HG02642 (cell line): Measurements from ENCODE around the gene RPL22L1.
"Not testable (repeated sequence)": the region's sequence is repeated elsewhere in the genome, so short reads cannot be mapped to it uniquely, and the experiment has no call there.

ENCODE experiments used
- ATAC-seq: cut with Tn5 transposase; IDR thresholded peaks from one replicate; pipeline ENCODE4 v1.9.1; 2021; ENCODE audit warnings: mild to moderate bottlenecking; ENCODE audit not compliant: unreplicated experiment, poor library complexity

RPL22L1 gene

GRCh38 chr3:170884109-170884930, 14.3 kb upstream of the RPL22L1 start:
- ATAC-seq, result not testable (repeated sequence)

DNA sequence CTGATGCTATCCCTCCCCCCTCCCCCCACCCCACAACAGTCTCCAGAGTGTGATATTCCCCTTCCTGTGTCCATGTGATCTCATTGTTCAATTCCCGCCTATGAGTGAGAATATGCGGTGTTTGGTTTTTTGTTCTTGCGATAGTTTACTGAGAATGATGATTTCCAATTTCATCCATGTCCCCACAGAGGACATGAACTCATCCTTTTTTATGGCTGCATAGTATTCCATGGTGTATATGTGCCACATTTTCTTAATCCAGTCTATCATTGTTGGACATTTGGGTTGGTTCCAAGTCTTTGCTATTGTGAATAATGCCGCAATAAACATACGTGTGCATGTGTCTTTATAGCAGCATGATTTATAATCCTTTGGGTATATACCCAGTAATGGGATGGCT, 8.7 kb upstream of the RPL22L1 start:
- not testable (repeated sequence) for ATAC-seq

DNA sequence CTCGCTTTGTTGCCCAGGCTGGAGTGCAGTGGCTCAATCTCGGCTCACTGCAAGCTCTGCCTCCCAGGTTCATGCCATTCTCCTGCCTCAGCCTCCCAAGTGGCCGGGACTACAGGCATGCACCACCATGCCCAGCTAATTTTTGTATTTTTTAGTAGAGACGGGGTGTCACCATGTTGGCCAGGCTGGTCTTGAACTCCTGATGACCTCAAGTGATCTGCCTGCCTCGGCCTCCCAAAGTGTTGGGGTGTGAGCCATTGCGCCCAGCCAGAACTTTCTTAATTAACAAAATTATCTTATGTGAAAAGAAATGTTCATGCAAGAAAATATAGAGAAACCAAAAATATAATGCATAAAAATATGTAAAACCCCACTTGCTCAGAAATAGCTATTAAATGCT, 7.3 kb upstream of the RPL22L1 start:
- not testable (repeated sequence) for ATAC-seq

DNA sequence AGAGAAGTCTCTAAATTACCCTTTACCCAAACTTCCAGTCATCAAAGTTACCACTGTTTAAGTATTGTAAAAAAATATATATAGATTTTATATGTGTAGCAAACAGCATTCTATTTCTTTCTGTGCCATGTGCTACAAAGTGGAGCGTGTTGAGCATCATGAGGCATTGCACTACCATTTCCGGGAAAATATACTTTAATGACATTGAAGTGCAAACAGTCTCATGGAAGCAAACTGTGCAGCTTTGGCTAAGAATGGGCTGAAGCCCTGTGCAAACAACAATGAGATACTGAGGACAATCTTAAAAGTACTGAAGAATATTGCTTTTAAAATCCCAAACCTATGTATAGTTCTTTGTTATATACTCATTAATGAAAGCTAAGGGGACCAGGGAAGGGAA, 6.5 kb upstream of the RPL22L1 start:
- ATAC-seq, result no peak

GRCh38 chr3:170869239-170869590, 780 bp downstream of the RPL22L1 start:
- no peak for ATAC-seq

DNA sequence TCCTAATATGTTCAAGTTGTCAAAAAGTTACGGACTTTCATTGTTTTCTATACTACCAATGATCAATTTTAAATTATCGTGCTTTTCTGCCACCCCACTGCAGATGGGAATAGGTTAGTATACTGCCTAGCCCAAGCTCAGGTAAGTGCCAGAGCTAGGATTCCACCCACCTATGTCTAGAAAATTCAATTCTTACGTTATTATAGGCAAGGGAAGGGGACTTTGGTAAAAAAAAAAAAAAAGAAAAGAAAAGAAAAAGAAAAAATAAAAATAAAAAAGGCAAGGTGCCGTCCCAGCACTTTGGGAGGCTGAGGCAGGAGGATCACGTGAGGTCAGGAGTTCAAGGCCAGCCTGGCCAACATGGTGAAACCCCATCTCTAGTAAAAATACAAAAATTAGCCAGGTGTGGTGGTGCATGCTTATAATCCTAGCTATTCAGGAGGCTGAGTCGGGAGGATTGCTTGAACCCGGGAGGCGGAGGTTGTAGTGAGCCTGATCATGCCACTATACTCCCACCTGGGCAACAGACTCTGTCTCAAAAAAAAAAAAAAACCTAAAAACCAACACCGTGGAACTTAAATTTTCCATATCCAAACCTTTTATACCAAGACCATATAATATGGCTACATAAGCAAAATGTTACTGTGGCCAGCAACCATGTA, 1.3 kb downstream of the RPL22L1 start:
- no peak for ATAC-seq

DNA sequence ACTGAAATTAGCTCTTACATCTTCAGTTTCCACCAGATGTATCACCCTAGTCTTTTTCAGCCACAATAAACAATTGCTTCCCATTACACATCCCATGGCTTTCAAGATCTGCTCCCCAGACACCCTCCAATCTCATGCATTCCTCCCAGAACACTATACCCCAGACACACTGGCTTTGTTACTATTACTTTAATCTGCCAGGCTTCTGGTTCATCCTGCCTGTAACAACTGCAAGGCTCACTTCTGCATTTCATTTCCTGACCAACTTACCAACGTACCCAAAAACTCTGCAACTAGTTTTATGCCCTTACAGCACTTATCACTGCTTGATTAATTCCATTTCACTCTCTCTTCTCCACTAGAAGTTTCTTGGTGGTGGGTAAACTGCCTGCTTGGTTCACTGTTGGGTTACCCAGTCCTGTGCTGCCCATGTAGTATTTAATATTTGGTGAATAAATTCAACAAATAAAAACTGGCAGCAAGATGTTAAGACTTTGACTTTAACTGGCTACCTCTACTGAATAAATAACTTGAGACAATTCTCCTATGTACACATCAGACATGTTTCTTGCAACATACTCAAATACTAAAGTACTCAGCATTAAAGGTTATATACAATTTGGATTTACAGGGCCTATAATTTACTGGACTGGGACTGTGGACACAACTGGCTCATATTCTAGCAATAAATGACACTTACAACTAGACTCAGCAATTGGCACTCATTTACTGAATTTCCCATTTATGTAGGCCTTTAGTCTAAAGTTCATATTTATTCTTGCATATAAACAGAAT, 2.7 kb downstream of the RPL22L1 start:
- no peak for ATAC-seq

- ATAC-seq, result no peak
Measured at GRCh38 chr3:170866499-170866898, 3.5 kb downstream of the RPL22L1 start.

- ATAC-seq, result no peak
Measured at GRCh38 chr3:170865209-170866094, 4.5 kb downstream of the RPL22L1 start.

- no peak for ATAC-seq
Measured at GRCh38 chr3:170864525-170865208, 5.3 kb downstream of the RPL22L1 start.

- no peak for ATAC-seq
Measured at GRCh38 chr3:170863816-170864215, 6.2 kb downstream of the RPL22L1 start.

GRCh38 chr3:170862618-170863374, 7.2 kb downstream of the RPL22L1 start:
- no peak for ATAC-seq

GRCh38 chr3:170858599-170858998, 11.4 kb downstream of the RPL22L1 start:
- ATAC-seq, result no peak

GRCh38 chr3:170852324-170852723, 17.7 kb downstream of the RPL22L1 start:
- ATAC-seq, result no peak

- ATAC-seq, result no peak
Measured at GRCh38 chr3:170848292-170848917, 21.6 kb downstream of the RPL22L1 start.

DNA sequence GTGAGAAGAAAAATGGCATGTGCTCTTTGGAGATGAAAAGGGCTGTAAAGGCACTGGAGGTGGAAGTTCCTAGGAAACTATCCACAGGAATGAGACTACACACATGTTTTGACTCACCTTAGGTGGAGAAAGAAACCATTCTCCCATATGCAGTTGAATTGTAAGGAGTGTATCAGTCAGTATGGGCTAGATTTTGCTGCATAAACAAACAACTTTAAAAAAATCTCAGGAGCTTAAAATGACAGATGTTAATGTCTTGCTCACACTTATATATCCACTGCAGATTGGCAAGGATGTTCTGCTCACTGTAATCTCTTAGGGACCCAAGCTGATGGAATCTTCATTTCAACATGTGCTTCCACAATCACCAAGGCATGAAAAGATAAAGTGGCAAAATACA, 25.6 kb downstream of the RPL22L1 start:
- ATAC-seq, result no peak

DNA sequence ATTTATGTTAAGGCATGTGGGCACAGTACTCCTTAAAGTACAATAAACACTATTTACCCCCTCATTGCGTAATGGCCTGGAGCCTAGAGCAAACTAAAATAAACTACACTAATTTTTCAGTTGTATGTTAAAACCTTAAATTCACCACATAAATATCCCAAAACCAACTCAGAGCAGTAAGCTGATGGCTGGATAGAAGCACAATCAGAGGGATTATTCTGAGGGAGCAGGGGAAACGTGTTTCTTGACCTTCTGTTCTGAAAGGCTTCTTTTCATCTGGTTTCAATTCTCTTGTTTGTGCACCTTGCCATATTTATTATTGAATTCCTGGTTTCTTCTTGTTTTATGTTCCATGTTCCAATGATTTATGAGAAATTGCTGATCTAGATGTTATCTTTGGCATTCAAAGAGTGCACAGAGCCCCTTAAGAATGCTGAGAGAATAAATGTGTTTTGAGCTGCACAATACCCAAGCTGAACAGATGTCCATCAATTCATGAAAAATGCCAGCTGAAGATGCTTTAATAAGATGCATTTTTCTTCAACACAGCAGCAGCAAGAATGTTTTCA, 29.6 kb downstream of the RPL22L1 start:
- no peak for ATAC-seq

DNA sequence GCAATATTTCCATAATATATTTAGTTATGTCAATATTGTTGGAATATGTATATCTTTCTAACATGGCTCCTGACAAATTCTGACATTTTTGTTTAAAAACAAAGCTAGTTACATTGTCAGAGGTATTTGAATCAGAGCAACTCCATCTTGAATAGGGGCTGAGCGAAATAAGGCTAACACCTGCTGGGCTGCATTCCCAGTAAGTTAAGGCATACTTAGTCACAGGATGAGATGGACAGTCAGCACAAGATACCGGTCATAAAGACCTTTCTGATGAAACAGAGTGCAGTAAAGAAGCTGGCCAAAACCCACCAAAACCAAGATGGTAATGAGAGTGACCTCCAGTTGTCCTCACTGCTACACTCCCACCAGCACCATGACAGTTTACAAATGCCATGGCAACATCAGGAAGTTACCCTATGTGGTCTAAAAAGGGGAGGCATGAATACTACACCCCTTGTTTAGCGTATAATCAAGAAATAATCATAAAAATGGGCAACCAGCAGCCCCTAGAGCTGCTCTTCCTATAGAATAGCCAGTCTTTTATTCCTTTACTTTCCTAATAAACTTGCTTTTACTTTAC, 30.4 kb downstream of the RPL22L1 start:
- no peak for ATAC-seq
